OCI-LY7 (cell line): ENCODE data around the gene INSL3. TPM values are rescaled to one million over a fixed set of nuclear protein-coding genes. Genes with fewer than 3 reads are reported as not detected.

Source experiments
- BruUV-seq: library from RNA; stranded (reverse); fragments of 400-500 nt; replicated peaks from 2 replicates; lab custom pipeline; 2021; lab: Mats Ljungman, UMichigan
- CTCF ChIA-PET: fragments of 300-600 bp; sonication (Branson Sonifier 250); formaldehyde crosslinking; loops from one replicate; lab custom pipeline; 2022; ENCODE audit warnings: antibody characterized with exemption; ENCODE audit not compliant: unreplicated experiment; lab: Charles Lee
- POLR2A ChIA-PET: fragments of 300-600 bp; sonication (Branson Sonifier 250); formaldehyde crosslinking; loops from one replicate; lab custom pipeline; 2022; ENCODE audit warnings: antibody characterized with exemption; lab: Charles Lee
- DNase-seq: peaks from one replicate; pipeline ENCODE4 v3.0.0-alpha.2; 2015; ENCODE audit warnings: low spot score
- H2AFZ ChIP-seq: fragments of 200-600 bp; sonication (generic), shearing (Covaris generic); 2 replicates; pipeline ENCODE4 v1.6.1; 2014; ENCODE audit warnings: mild to moderate bottlenecking, antibody characterized with exemption, low read length, moderate library complexity
- H3K27ac ChIP-seq: fragments of 200-600 bp; sonication (generic); 2 replicates; pipeline ENCODE4 v1.5.1; 2014; ENCODE audit warnings: mixed run types, low read depth, mild to moderate bottlenecking, moderate library complexity, low read length, inconsistent platforms; ENCODE audit not compliant: poor library complexity, severe bottlenecking
- H3K36me3 ChIP-seq: fragments of 200-600 bp; sonication (generic); 2 replicates; pipeline ENCODE4 v1.6.1; 2014; ENCODE audit warnings: mild to moderate bottlenecking, antibody characterized with exemption, low read length, moderate library complexity, mixed read lengths; ENCODE audit not compliant: insufficient read depth
- H3K4me1 ChIP-seq: fragments of 200-600 bp; sonication (generic); 2 replicates; pipeline ENCODE4 v1.5.1; 2014; ENCODE audit warnings: mild to moderate bottlenecking, low read length; ENCODE audit not compliant: insufficient read depth, poor library complexity, severe bottlenecking
- H3K4me2 ChIP-seq: fragments of 200-600 bp; sonication (generic); 2 replicates; pipeline ENCODE4 v1.6.1; 2014; ENCODE audit warnings: mild to moderate bottlenecking, low read length
- H3K4me3 ChIP-seq: fragments of 200-600 bp; sonication (generic); 2 replicates; pipeline ENCODE4 v1.5.1; 2014; ENCODE audit warnings: mild to moderate bottlenecking, low read depth, low read length; ENCODE audit not compliant: poor library complexity, severe bottlenecking
- H3K79me2 ChIP-seq: fragments of 200-600 bp; sonication (generic); 2 replicates; pipeline ENCODE4 v1.6.1; 2016; ENCODE audit warnings: low read depth, mild to moderate bottlenecking, low read length, moderate library complexity, mixed read lengths; ENCODE audit not compliant: insufficient read depth
- H3K9me2 ChIP-seq: fragments of 200-600 bp; sonication (generic); 2 replicates; pipeline ENCODE4 v1.6.1; 2016; ENCODE audit warnings: mild to moderate bottlenecking, low read length, mixed read lengths; ENCODE audit not compliant: insufficient read depth
- H3K9me3 ChIP-seq: fragments of 200-600 bp; sonication (generic); 2 replicates; pipeline ENCODE4 v1.6.1; 2014; ENCODE audit warnings: mild to moderate bottlenecking, mixed run types, low read length, mixed read lengths
- H4K20me1 ChIP-seq: fragments of 200-600 bp; sonication (generic); 2 replicates; pipeline ENCODE4 v1.6.1; 2014; ENCODE audit warnings: mild to moderate bottlenecking, antibody characterized with exemption, low read length, moderate library complexity, mixed read lengths; ENCODE audit not compliant: insufficient read depth
- EZH2phosphoT487 ChIP-seq: fragments of 200-600 bp; sonication (generic); IDR thresholded peaks from 2 replicates; pipeline ENCODE4 v1.6.1; 2018; ENCODE audit warnings: low read depth, borderline replicate concordance, mild to moderate bottlenecking, mixed run types, antibody characterized with exemption, low read length, moderate library complexity, mixed read lengths
- intact Hi-C: fragments of 100-400 bp; cut with micrococcal nuclease; formaldehyde crosslinking; loops from one replicate; pipeline ENCODE4 v1.10.0; 2022; ENCODE audit not compliant: unreplicated experiment
- total RNA-seq, 2 experiments: library from RNA; depleted of rRNA in 1 of 2; stranded (reverse); fragments of >200 nt in 1 of 2; shearing (Covaris generic) in 1 of 2; gene quantifications; 2 replicates each; pipeline ENCODE4 v1.2.3, GENCODE V29; 2014 to 2022
- TF ChIP-seq, protein P1 (sequence below): fragments of 200-600 bp; sonication (generic); conservative IDR thresholded peaks from 2 replicates; pipeline ENCODE4 v1.5.1; 2014; ENCODE audit warnings: mild to moderate bottlenecking, antibody characterized with exemption, low read length, moderate library complexity, mixed read lengths

Gene INSL3
- total RNA-seq, 2 experiments from 2014 or later: 0.25 to 0.38 TPM

- POLR2A ChIA-PET: interaction anchor here (0.6 to 1.7 kb wide), 17 partner anchors 8 to 729 kb away, joined by 3 to 15 read pairs (median 5); partner anchors contain the start of genes CCDC124, JAK3, MAP1S and PGLS
- Histone ChIP-seq H2AFZ (peak within 1 kb of the TSS; percentile 95), H3K4me2 (peak within 1 kb of the TSS; percentile 96), H3K9me2 (no peaks in the 10 kb centered on the region), H3K79me2 (peaks cover 28% of the 10 kb centered on the region), H4K20me1 (peaks cover 21% of the 10 kb centered on the region), H3K9me3 (no peaks in the 10 kb centered on the region), H3K4me3 (peak within 1 kb of the TSS; percentile 90), H3K36me3 (peaks cover 49% of the 10 kb centered on the region), H3K27ac (peak within 1 kb of the TSS; percentile 65), H3K4me1 (peaks cover 36% of the 10 kb centered on the region)
- TF ChIP-seq EZH2phosphoT487: no peak
- TF ChIP-seq, protein P1, sequence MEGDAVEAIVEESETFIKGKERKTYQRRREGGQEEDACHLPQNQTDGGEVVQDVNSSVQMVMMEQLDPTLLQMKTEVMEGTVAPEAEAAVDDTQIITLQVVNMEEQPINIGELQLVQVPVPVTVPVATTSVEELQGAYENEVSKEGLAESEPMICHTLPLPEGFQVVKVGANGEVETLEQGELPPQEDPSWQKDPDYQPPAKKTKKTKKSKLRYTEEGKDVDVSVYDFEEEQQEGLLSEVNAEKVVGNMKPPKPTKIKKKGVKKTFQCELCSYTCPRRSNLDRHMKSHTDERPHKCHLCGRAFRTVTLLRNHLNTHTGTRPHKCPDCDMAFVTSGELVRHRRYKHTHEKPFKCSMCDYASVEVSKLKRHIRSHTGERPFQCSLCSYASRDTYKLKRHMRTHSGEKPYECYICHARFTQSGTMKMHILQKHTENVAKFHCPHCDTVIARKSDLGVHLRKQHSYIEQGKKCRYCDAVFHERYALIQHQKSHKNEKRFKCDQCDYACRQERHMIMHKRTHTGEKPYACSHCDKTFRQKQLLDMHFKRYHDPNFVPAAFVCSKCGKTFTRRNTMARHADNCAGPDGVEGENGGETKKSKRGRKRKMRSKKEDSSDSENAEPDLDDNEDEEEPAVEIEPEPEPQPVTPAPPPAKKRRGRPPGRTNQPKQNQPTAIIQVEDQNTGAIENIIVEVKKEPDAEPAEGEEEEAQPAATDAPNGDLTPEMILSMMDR: peak; percentile 93
- BruUV-seq: no TSS peak
- CTCF ChIA-PET: interaction anchor here (0.6 to 1.1 kb wide), 10 partner anchors 10 to 1018 kb away, joined by 3 to 21 read pairs (median 9); no protein-coding TSS in a partner anchor
- DNase-seq: peak; percentile 100
- intact Hi-C loops: loop anchor here (1.0 to 5.0 kb wide), 4 partner anchors 73 to 252 kb away; partner anchors contain the start of gene MAP1S
These were observed 38.4 kb upstream of the INSL3 start, which contains the start of gene RPL18A for GRCh38 chr19:17859533-17860330. RPL18A (plus strand) TSS chr19:17859910; CDS start chr19:17859957, 47 bp downstream.

- Histone ChIP-seq H4K20me1 (peaks cover 1% of the 10 kb centered on the region; the same call in 1 of the 2 replicates), H3K36me3 (peaks cover 7% of the 10 kb centered on the region), H3K9me3 (no peaks in the 10 kb centered on the region), H3K4me1 (peaks cover 19% of the 10 kb centered on the region), H3K79me2 (peaks cover 7% of the 10 kb centered on the region), H3K9me2 (no peaks in the 10 kb centered on the region), H3K4me3 (no peak overlapping the region), H3K4me2 (peak overlapping the region; percentile 14; the same call in 1 of the 2 replicates), H3K27ac (no peak overlapping the region), H2AFZ (peak overlapping the region; percentile 50; the same call in 1 of the 2 replicates)
- no peak for TF ChIP-seq EZH2phosphoT487
- TF ChIP-seq, protein P1: peak; percentile 97
- CTCF ChIA-PET: interaction anchor here (0.6 kb wide), 1 partner anchor 10 kb away, joined by 4 read pairs; no protein-coding TSS in a partner anchor
- DNase-seq: peak; percentile 84
- intact Hi-C loops: loop anchor here (1.0 to 5.0 kb wide), 4 partner anchors 71 to 248 kb away; partner anchors contain the start of gene MAP1S
- BruUV-seq: no TSS peak
- POLR2A ChIA-PET: interaction anchor here (0.6 kb wide), 1 partner anchor 20 kb away, joined by 3 read pairs; no protein-coding TSS in a partner anchor
These were observed 34.2 kb upstream of the INSL3 start for GRCh38 chr19:17855280-17856152.
